Stimulated activated CD4-positive, alpha-beta T cell treated with anti-CD3 and anti-CD28 coated beads, Interleukin-1b, Interleukin-23, amount 100 ng/mL, for 4 hours (primary cell): Measurements from ENCODE around the gene ZNF579.
"Not testable (repeated sequence)": the region's sequence is repeated elsewhere in the genome, so short reads cannot be mapped to it uniquely, and the experiment has no call there.

Experiments
- DNase-seq, 2 donors: peaks; one replicate each; pipeline ENCODE4 v3.0.0-alpha.2; 2020; ENCODE audit warnings: low read depth in 2 of 2

The ZNF579 gene

GRCh38 chr19:55539090-55539984 lies 41.3 kb downstream of the ZNF579 start:
- no peak for DNase-seq

- DNase-seq: no peak
These were observed 42.5 kb downstream of the ZNF579 start for GRCh38 chr19:55538132-55538531.

GRCh38 chr19:55537741-55538111 lies 42.9 kb downstream of the ZNF579 start:
- no peak for DNase-seq

GRCh38 chr19:55536951-55537740 lies 43.5 kb downstream of the ZNF579 start, which contains the start of gene SBK2:
SBK2 (minus strand) TSS chr19:55537133; CDS start chr19:55536294, 839 bp downstream.
- no peak for DNase-seq

- DNase-seq: no peak
These were observed 44.3 kb downstream of the ZNF579 start for GRCh38 chr19:55536366-55536765.

GRCh38 chr19:55535965-55536350 lies 44.7 kb downstream of the ZNF579 start:
- no peak for DNase-seq

GRCh38 chr19:55535173-55535964 lies 45.3 kb downstream of the ZNF579 start:
- DNase-seq: no peak

- not testable (repeated sequence) for DNase-seq
These were observed 46.4 kb downstream of the ZNF579 start for GRCh38 chr19:55534280-55534679.

GRCh38 chr19:55530996-55531395 lies 49.7 kb downstream of the ZNF579 start:
- no peak for DNase-seq

GRCh38 chr19:55529636-55530234 lies 50.9 kb downstream of the ZNF579 start:
- DNase-seq: no peak

GRCh38 chr19:55528030-55528803 lies 52.4 kb downstream of the ZNF579 start:
- DNase-seq: no peak

GRCh38 chr19:55527197-55528029 lies 53.2 kb downstream of the ZNF579 start:
- DNase-seq: no peak
